B cell (primary cell): Measurements from ENCODE around the gene EARS2. TPM values are rescaled to one million over a fixed set of nuclear protein-coding genes. Genes with fewer than 3 reads are reported as not detected.
A peak's percentile ranks its signal among the peaks of the same experiment; 100 is the strongest.

ENCODE experiments used
- ATAC-seq: fragments of 200-7000 bp; cut with Tn5 transposase; one replicate; pipeline ENCODE4 v1.10.0; 2021; ENCODE audit warnings: low read depth, mild to moderate bottlenecking, moderate number of reproducible peaks, moderate library complexity
- CTCF ChIA-PET: fragments of 350-600 bp; sonication (Branson Sonifier 250); formaldehyde crosslinking; loops from one replicate; lab custom pipeline; 2021; ENCODE audit warnings: antibody characterized with exemption, inconsistent platforms; lab: Charles Lee
- POLR2A ChIA-PET: fragments of 350-600 bp; sonication (Branson Sonifier 250); formaldehyde crosslinking; loops from one replicate; lab custom pipeline; 2021; ENCODE audit warnings: antibody characterized with exemption; lab: Charles Lee
- DNase-seq: peaks from one replicate; pipeline ENCODE4 v3.0.0; 2013
- H2AFZ ChIP-seq: 2 replicates; pipeline ENCODE4 v1.6.1; 2012; ENCODE audit warnings: mild to moderate bottlenecking, low read depth, low read length; ENCODE audit not compliant: insufficient read depth, poor library complexity, severe bottlenecking
- H3K27ac ChIP-seq, 2 donors: 1 replicate in 1 of 2; 2 replicates in 1 of 2; pipeline ENCODE4 v1.5.1; 2012 to 2013; ENCODE audit warnings: low read length in 2 of 2, mild to moderate bottlenecking in 2 of 2, moderate library complexity in 1 of 2
- H3K27me3 ChIP-seq, 4 experiments: fragments of 200-600 bp in 1 of 4; sonication (generic) in 1 of 4; replicated peaks in 1 of 4; 1 replicate in 2 of 4; 2 replicates in 2 of 4; pipeline versions ENCODE4 v1.6.1 to v1.7.0; 2013 to 2016; ENCODE audit warnings: low read length in 3 of 4, mild to moderate bottlenecking in 2 of 4, mixed read lengths in 1 of 4, moderate library complexity in 1 of 4; ENCODE audit not compliant: insufficient read depth in 4 of 4, control insufficient read depth in 3 of 4; ENCODE audit errors: control extremely low read depth in 1 of 4
- H3K36me3 ChIP-seq, 2 experiments: replicated peaks in 1 of 2; 1 replicate in 1 of 2; 2 replicates in 1 of 2; pipeline versions ENCODE4 v1.6.1 to v1.7.1; 2013; ENCODE audit warnings: low read length in 1 of 2; ENCODE audit not compliant: insufficient read depth in 2 of 2, control insufficient read depth in 1 of 2; ENCODE audit errors: control extremely low read depth in 1 of 2, extremely low read depth in 1 of 2
- H3K4me1 ChIP-seq, 2 donors: fragments of 200-600 bp in 1 of 2; sonication (generic) in 1 of 2; 1 replicate in 1 of 2; 2 replicates in 1 of 2; pipeline versions ENCODE4 v1.5.1 to v1.6.1; 2013 to 2017; ENCODE audit warnings: low read length in 2 of 2; ENCODE audit not compliant: control insufficient read depth in 2 of 2, insufficient read depth in 2 of 2
- H3K4me2 ChIP-seq: replicated peaks from 2 replicates; pipeline ENCODE3; 2012; ENCODE audit warnings: mild to moderate bottlenecking, low read depth, low read length; ENCODE audit not compliant: poor library complexity, severe bottlenecking
- H3K4me3 ChIP-seq, 5 experiments: fragments of 200-600 bp in 1 of 5; sonication (generic) in 1 of 5; 1 replicate in 3 of 5; 2 replicates in 2 of 5; pipeline versions ENCODE4 v1.5.1 to v1.7.0; 2011 to 2016; ENCODE audit warnings: low read length in 4 of 5, mild to moderate bottlenecking in 4 of 5, low read depth in 2 of 5, control low read depth in 1 of 5, moderate library complexity in 1 of 5; ENCODE audit not compliant: insufficient read depth in 1 of 5; ENCODE audit errors: control extremely low read depth in 1 of 5, extremely low read depth in 1 of 5
- H3K79me2 ChIP-seq: fragments of 200-600 bp; sonication (generic); one replicate; pipeline ENCODE4 v1.6.0; 2016; ENCODE audit warnings: low read length; ENCODE audit not compliant: control insufficient read depth, insufficient read depth
- H3K9ac ChIP-seq: fragments of 200-600 bp; sonication (generic); 2 replicates; pipeline ENCODE4 v1.6.1; 2017; ENCODE audit warnings: mild to moderate bottlenecking, low read length, moderate library complexity
- H3K9me3 ChIP-seq, 3 donors: one replicate each; pipeline versions ENCODE4 v1.6.1 to v1.7.1; 2013; ENCODE audit warnings: low read length in 2 of 3; ENCODE audit not compliant: control insufficient read depth in 2 of 3, insufficient read depth in 1 of 3; ENCODE audit errors: control extremely low read depth in 1 of 3
- H4K20me1 ChIP-seq: 2 replicates; pipeline ENCODE4 v1.6.0; 2012; ENCODE audit warnings: mild to moderate bottlenecking, low read length; ENCODE audit not compliant: insufficient read depth, control insufficient read depth, poor library complexity, severe bottlenecking
- H3K27ac Mint-ChIP-seq: one replicate; pipeline ENCODE4 v1.8.0; 2021; ENCODE audit warnings: mixed read lengths
- H3K27me3 Mint-ChIP-seq: one replicate; pipeline ENCODE4 v1.8.0; 2021; ENCODE audit warnings: mixed read lengths
- H3K4me1 Mint-ChIP-seq: one replicate; pipeline ENCODE4 v1.8.0; 2021; ENCODE audit warnings: mixed read lengths
- H3K4me3 Mint-ChIP-seq: one replicate; pipeline ENCODE4 v1.8.0; 2021; ENCODE audit warnings: mixed read lengths
- H3K9me3 Mint-ChIP-seq: one replicate; pipeline ENCODE4 v1.8.0; 2022; ENCODE audit warnings: mixed read lengths; ENCODE audit not compliant: insufficient read depth
- EZH2 ChIP-seq: IDR thresholded peaks from 2 replicates; pipeline ENCODE4 v1.6.1; 2012; ENCODE audit warnings: borderline replicate concordance, low read depth, mild to moderate bottlenecking, moderate library complexity, low read length; ENCODE audit not compliant: insufficient read depth, poor library complexity, severe bottlenecking
- WGBS: methylation state at CpG from one replicate; pipeline ENCODE4 v1.1.5; 2013; ENCODE audit warnings: missing lambda C conversion rate; ENCODE audit not compliant: insufficient coverage; 5-methylcytosine and 5-hydroxymethylcytosine counted together
- intact Hi-C: fragments of 100-400 bp; cut with micrococcal nuclease; formaldehyde crosslinking; loops from one replicate; pipeline ENCODE4 v1.10.0; 2022
- polyA plus RNA-seq: library from polyadenylated mRNA; depleted of rRNA; stranded (reverse); fragments of >200 nt; gene quantifications from 2 replicates; pipeline ENCODE4 v1.2.3, GENCODE V29; 2012
- total RNA-seq, 2 donors: library from RNA; stranded (reverse); fragments of 120-200 nt in 1 of 2; gene quantifications; 1 replicate in 1 of 2; 2 replicates in 1 of 2; pipeline versions ENCODE4 v1.2.3 to v1.2.4, GENCODE V29; 2013 to 2022
- TF ChIP-seq, protein P1 (sequence below): fragments of 200-600 bp; IDR thresholded peaks from one replicate; pipeline ENCODE4 v1.8.0; 2022; ENCODE audit warnings: antibody characterized with exemption, mild to moderate bottlenecking

Gene EARS2
- total and polyA plus RNA-seq, 2 donors (not counting 1 experiment from before 2014, with no cell fraction given): 14.6 to 15.1 TPM

DNA sequence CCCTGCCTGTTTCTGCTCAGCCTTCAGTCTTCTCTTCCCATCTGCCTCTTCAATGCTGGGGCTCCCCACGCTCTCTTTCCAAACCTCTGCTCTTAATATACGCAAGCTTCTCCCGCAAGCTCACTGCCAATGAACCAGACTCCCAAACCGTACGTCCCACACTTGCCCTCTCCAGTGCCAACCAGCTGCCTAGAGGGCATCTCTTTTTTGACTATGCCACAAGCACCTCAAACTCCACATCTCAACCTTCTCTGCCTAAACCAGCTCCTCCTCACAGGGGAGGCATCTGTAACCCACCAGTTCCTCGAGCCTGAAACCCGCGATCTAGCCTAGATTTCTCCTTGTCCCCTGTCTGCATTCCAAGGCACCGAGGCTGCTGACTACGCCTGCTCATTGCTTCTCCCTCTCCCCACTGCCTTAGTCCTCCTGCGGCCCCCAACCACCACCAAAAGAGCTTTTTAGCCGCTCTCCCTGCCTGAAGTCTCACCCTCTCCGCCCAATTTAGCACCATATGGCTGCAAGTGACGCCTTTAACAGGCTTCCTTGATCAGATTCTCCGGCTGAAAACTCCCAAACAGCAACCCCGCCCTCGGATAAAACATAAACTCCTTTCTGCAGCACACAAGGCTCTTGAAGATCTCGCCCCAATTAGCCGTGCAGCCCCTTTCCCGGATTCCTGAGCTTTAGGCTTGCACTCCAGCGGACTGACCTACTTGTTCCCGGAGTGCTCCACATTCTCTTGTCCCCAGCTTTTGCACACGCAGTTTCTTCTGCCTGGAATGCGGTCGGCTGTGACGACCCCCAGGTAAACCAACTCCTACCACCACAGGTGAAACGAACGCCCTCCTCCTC is 48.3 kb downstream of the EARS2 start:
- DNase-seq: peak; percentile 36
- H3K27ac Mint-ChIP-seq: peak overlapping the region; percentile 90
- H3K4me1 Mint-ChIP-seq: peaks cover 63% of the 10 kb centered on the region
- peak overlapping the region; percentile 86 to 91 for H3K27ac ChIP-seq
- H3K36me3 ChIP-seq: peaks cover 0 to 11% of the 10 kb centered on the region in 2 experiments
- no peaks in the 10 kb centered on the region for H3K27me3 Mint-ChIP-seq
- TF ChIP-seq, protein P1, sequence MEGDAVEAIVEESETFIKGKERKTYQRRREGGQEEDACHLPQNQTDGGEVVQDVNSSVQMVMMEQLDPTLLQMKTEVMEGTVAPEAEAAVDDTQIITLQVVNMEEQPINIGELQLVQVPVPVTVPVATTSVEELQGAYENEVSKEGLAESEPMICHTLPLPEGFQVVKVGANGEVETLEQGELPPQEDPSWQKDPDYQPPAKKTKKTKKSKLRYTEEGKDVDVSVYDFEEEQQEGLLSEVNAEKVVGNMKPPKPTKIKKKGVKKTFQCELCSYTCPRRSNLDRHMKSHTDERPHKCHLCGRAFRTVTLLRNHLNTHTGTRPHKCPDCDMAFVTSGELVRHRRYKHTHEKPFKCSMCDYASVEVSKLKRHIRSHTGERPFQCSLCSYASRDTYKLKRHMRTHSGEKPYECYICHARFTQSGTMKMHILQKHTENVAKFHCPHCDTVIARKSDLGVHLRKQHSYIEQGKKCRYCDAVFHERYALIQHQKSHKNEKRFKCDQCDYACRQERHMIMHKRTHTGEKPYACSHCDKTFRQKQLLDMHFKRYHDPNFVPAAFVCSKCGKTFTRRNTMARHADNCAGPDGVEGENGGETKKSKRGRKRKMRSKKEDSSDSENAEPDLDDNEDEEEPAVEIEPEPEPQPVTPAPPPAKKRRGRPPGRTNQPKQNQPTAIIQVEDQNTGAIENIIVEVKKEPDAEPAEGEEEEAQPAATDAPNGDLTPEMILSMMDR: no peak
- ChIA-PET CTCF (interaction anchor here (0.8 to 3.9 kb wide), 9 partner anchors 8 to 49 kb away, joined by 3 to 19 read pairs (median 3); partner anchors contain the start of genes EARS2 and UBFD1), POLR2A (interaction anchor here (0.7 to 4.9 kb wide), 4 partner anchors 9 to 49 kb away, joined by 3 to 39 read pairs (median 6); partner anchors contain the start of genes EARS2 and UBFD1)
- H3K4me3 Mint-ChIP-seq: peak overlapping the region; percentile 94
- no peak for ATAC-seq
- H3K27me3 ChIP-seq: no peaks in the 10 kb centered on the region
- peak overlapping the region; percentile 75 to 95 (median 91) for H3K4me3 ChIP-seq
- no peak overlapping the region for H2AFZ ChIP-seq
- peaks cover 50% of the 10 kb centered on the region for H4K20me1 ChIP-seq
- intact Hi-C loops: no loop called here
- peak overlapping the region; percentile 86 for H3K9ac ChIP-seq
- no peaks in the 10 kb centered on the region for H3K9me3 ChIP-seq
- peak overlapping the region; percentile 92 for H3K4me2 ChIP-seq
- H3K4me1 ChIP-seq: peaks cover 44 to 64% of the 10 kb centered on the region in 2 donors
- WGBS: 39% methylated on average over 20 of the region's 28 CpGs
- H3K9me3 Mint-ChIP-seq: no peaks in the 10 kb centered on the region
- H3K79me2 ChIP-seq: peaks cover 76% of the 10 kb centered on the region

DNA sequence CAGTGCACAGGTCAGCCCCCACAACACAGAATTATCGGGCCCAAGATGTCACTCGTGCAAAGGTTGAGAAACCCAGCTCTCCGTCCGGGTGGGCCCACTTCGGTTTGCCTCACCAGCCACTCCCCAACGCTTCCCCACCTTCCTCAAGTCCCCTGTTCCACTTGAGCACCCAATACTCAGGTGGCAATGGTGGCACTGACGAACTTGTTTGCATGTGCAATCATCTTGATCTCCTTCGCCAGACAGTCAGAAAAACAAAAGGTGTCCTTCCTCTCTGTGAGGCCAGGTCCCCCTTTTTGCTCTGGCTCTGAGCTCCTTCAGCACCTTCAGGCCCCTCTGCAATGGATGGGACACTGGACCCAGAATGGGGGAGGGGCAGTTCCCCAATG is 50.5 kb downstream of the EARS2 start:
- 4% methylated on average over 8 of the region's 8 CpGs for WGBS
- Mint-ChIP-seq H3K4me1 (peaks cover 76% of the 10 kb centered on the region), H3K4me3 (peak overlapping the region; percentile 94), H3K27ac (peak overlapping the region; percentile 90), H3K9me3 (no peaks in the 10 kb centered on the region), H3K27me3 (no peaks in the 10 kb centered on the region)
- CTCF ChIA-PET: interaction anchor here (0.9 to 3.8 kb wide), 13 partner anchors 10 to 90 kb away, joined by 3 to 22 read pairs (median 4); partner anchors contain the start of genes EARS2, NDUFAB1 and UBFD1
- H3K27ac ChIP-seq: peak overlapping the region; percentile 86 to 91
- no peak overlapping the region for H2AFZ ChIP-seq
- H3K4me2 ChIP-seq: peak overlapping the region; percentile 92
- peaks cover 65 to 84% of the 10 kb centered on the region in 2 donors for H3K4me1 ChIP-seq
- peaks cover 97% of the 10 kb centered on the region for H3K79me2 ChIP-seq
- peak overlapping the region; percentile 33 to 91 (median 64) for H3K4me3 ChIP-seq
- POLR2A ChIA-PET: interaction anchor here (0.6 to 4.9 kb wide), 8 partner anchors 11 to 298 kb away, joined by 3 to 39 read pairs (median 6); partner anchors contain the start of genes EARS2, NDUFAB1 and UBFD1
- H3K9ac ChIP-seq: peak overlapping the region; percentile 61
- H4K20me1 ChIP-seq: peaks cover 71% of the 10 kb centered on the region
- DNase-seq (peak; percentile 83), ATAC-seq (peak; percentile 48)
- intact Hi-C loops: loop anchor here (1.0 kb wide), 2 partner anchors 10 to 51 kb away; partner anchors contain the start of genes EARS2 and UBFD1
- no peak for TF ChIP-seq EZH2
- TF ChIP-seq, protein P1: no peak
- H3K36me3 ChIP-seq: peaks cover 0 to 28% of the 10 kb centered on the region in 2 experiments
- H3K9me3 ChIP-seq: no peaks in the 10 kb centered on the region
- H3K27me3 ChIP-seq: no peaks in the 10 kb centered on the region
